ENCODE measurements around the gene NRARP.

The NRARP gene

GRCh38 chr9:137304383-137305059, 2.5 kb upstream of the NRARP start:
- Histone ChIP-seq H3F3A (ENCODE audit: control insufficient read depth, insufficient read depth) (peaks cover 7% of the 10 kb centered on the region), H3K27me3 (ENCODE audit: control insufficient read depth, low read length) (peaks cover 30% of the 10 kb centered on the region), H3K4me1 (ENCODE audit: control insufficient read depth, low read length) (peaks cover 52% of the 10 kb centered on the region), H3K9me2 (replicated peaks; ENCODE audit: control insufficient read depth, low read length) (no peaks in the 10 kb centered on the region), H3K4me2 (ENCODE audit: low read length) (no peak overlapping the region), H3K79me2 (ENCODE audit: control insufficient read depth, low read length) (peaks cover 17% of the 10 kb centered on the region), H3K4me3 (ENCODE audit: low read length) (no peak overlapping the region), H3K9me3 (ENCODE audit: control insufficient read depth, insufficient read depth, low read length) (no peaks in the 10 kb centered on the region), H3K27ac (ENCODE audit: low read depth, low read length) (no peak overlapping the region), H3K36me3 (ENCODE audit: control insufficient read depth, low read length) (no peaks in the 10 kb centered on the region), H4K20me1 (ENCODE audit: control insufficient read depth, insufficient read depth, low read depth, low read length) (peaks cover 6% of the 10 kb centered on the region; the same call in 1 of the 2 replicates)
- no peak for TF ChIP-seq EZH2phosphoT487 (IDR thresholded peaks at IDR 0.05; ENCODE audit: borderline replicate concordance, low read length)
- TF ChIP-seq CTCF (IDR thresholded peaks at IDR 0.05; ENCODE audit: low read depth, low read length, poor library complexity, severe bottlenecking), result peak; percentile 29

GRCh38 chr9:137303893-137304382, 1.9 kb upstream of the NRARP start:
- TF ChIP-seq EZH2phosphoT487 (IDR thresholded peaks at IDR 0.05; ENCODE audit: borderline replicate concordance, low read length) (no peak), CTCF (IDR thresholded peaks at IDR 0.05; ENCODE audit: low read depth, low read length, poor library complexity, severe bottlenecking) (no peak)
- Histone ChIP-seq H3K4me1 (ENCODE audit: control insufficient read depth, low read length) (peaks cover 53% of the 10 kb centered on the region), H3K27ac (ENCODE audit: low read depth, low read length) (no peak overlapping the region), H3K4me2 (ENCODE audit: low read length) (no peak overlapping the region), H3K27me3 (ENCODE audit: control insufficient read depth, low read length) (peaks cover 30% of the 10 kb centered on the region), H4K20me1 (ENCODE audit: control insufficient read depth, insufficient read depth, low read depth, low read length) (peaks cover 7% of the 10 kb centered on the region; the same call in 1 of the 2 replicates), H3K9me3 (ENCODE audit: control insufficient read depth, insufficient read depth, low read length) (no peaks in the 10 kb centered on the region), H3K9me2 (replicated peaks; ENCODE audit: control insufficient read depth, low read length) (no peaks in the 10 kb centered on the region), H3K4me3 (ENCODE audit: low read length) (no peak overlapping the region), H3K36me3 (ENCODE audit: control insufficient read depth, low read length) (no peaks in the 10 kb centered on the region; the same call in 1 of the 2 replicates), H3K79me2 (ENCODE audit: control insufficient read depth, low read length) (peaks cover 17% of the 10 kb centered on the region), H3F3A (ENCODE audit: control insufficient read depth, insufficient read depth) (peaks cover 10% of the 10 kb centered on the region)

- peaks cover 59% of the 10 kb centered on the region for H3K4me1 ChIP-seq (ENCODE audit: control insufficient read depth, low read length)
- no peaks in the 10 kb centered on the region for H3K9me3 ChIP-seq (ENCODE audit: control insufficient read depth, insufficient read depth, low read length)
- H3K79me2 ChIP-seq (ENCODE audit: control insufficient read depth, low read length), result peaks cover 17% of the 10 kb centered on the region
- H3F3A ChIP-seq (ENCODE audit: control insufficient read depth, insufficient read depth), result peaks cover 10% of the 10 kb centered on the region
- no peak overlapping the region for H3K27ac ChIP-seq (ENCODE audit: low read depth, low read length)
- no peak for TF ChIP-seq CTCF (IDR thresholded peaks at IDR 0.05; ENCODE audit: low read depth, low read length, poor library complexity, severe bottlenecking)
- no peak for TF ChIP-seq EZH2phosphoT487 (IDR thresholded peaks at IDR 0.05; ENCODE audit: borderline replicate concordance, low read length)
- peaks cover 13% of the 10 kb centered on the region; the same call in 1 of the 2 replicates for H4K20me1 ChIP-seq (ENCODE audit: control insufficient read depth, insufficient read depth, low read depth, low read length)
- no peak overlapping the region for H3K4me3 ChIP-seq (ENCODE audit: low read length)
- H3K36me3 ChIP-seq (ENCODE audit: control insufficient read depth, low read length), result peaks cover 3% of the 10 kb centered on the region; the same call in 1 of the 2 replicates
- peak overlapping the region; percentile 69 for H3K4me2 ChIP-seq (ENCODE audit: low read length)
- no peaks in the 10 kb centered on the region for H3K9me2 ChIP-seq (replicated peaks; ENCODE audit: control insufficient read depth, low read length)
- H3K27me3 ChIP-seq (ENCODE audit: control insufficient read depth, low read length), result peaks cover 30% of the 10 kb centered on the region
Measured at GRCh38 chr9:137303151-137303892, 1.3 kb upstream of the NRARP start.
